OCI-LY3 (cell line): Measurements from ENCODE around the gene OR56A3.

ENCODE experiments used
- H2AFZ ChIP-seq: fragments of 200-600, 300-600 bp; shearing (Covaris generic); 2 replicates; pipeline ENCODE4 v1.6.0; 2014; ENCODE audit warnings: antibody characterized with exemption, low read depth, low read length
- H3K27ac ChIP-seq: fragments of 200-600, 300-600 bp; sonication (generic); 2 replicates; pipeline ENCODE4 v1.5.1; 2014; ENCODE audit warnings: mild to moderate bottlenecking, low read length, moderate library complexity, mixed read lengths
- H3K27me3 ChIP-seq: fragments of 200-600, 300-600 bp; sonication (generic); 2 replicates; pipeline ENCODE4 v1.6.1; 2014; ENCODE audit warnings: low read depth, low read length, mixed read lengths
- H3K36me3 ChIP-seq: fragments of 200-600, 300-600 bp; sonication (generic); replicated peaks from 2 replicates; pipeline ENCODE3; 2014; ENCODE audit warnings: low read depth, low read length, mixed read lengths
- H3K4me1 ChIP-seq: fragments of 300-600, 200-600 bp; sonication (generic); 2 replicates; pipeline ENCODE4 v1.6.1; 2014; ENCODE audit warnings: low read length, mixed read lengths
- H3K4me2 ChIP-seq: fragments of 200-600, 300-600 bp; sonication (generic); 2 replicates; pipeline ENCODE4 v1.6.1; 2014; ENCODE audit warnings: low read length, mixed read lengths
- H3K4me3 ChIP-seq: fragments of 300-600, 200-600 bp; sonication (generic); 2 replicates; pipeline ENCODE4 v1.5.1; 2014; ENCODE audit warnings: antibody characterized with exemption, mild to moderate bottlenecking, low read length, moderate library complexity
- H3K79me2 ChIP-seq: fragments of 300-600, 200-600 bp; shearing (Covaris generic); 2 replicates; pipeline ENCODE4 v1.6.1; 2014; ENCODE audit warnings: mild to moderate bottlenecking, low read length, mixed read lengths
- H3K9ac ChIP-seq: fragments of 300-600, 200-600 bp; shearing (Covaris generic); 2 replicates; pipeline ENCODE4 v1.6.0; 2014; ENCODE audit warnings: mild to moderate bottlenecking, low read length, moderate library complexity
- H3K9me3 ChIP-seq: fragments of 200-600, 300-600 bp; shearing (Covaris generic); 2 replicates; pipeline ENCODE4 v1.6.1; 2014; ENCODE audit warnings: low read length, mixed read lengths; ENCODE audit not compliant: insufficient read depth
- H4K20me1 ChIP-seq: fragments of 200-600, 300-600 bp; sonication (generic); 2 replicates; pipeline ENCODE4 v1.6.1; 2016; ENCODE audit warnings: low read length, mixed read lengths; ENCODE audit not compliant: insufficient read depth
- EZH2phosphoT487 ChIP-seq: fragments of 200-600 bp; shearing (Covaris generic); IDR thresholded peaks from 2 replicates; pipeline ENCODE4 v1.6.1; 2018; ENCODE audit warnings: antibody characterized with exemption, mixed run types, low read depth
- TF ChIP-seq, protein P1 (sequence below): fragments of 200-600, 300-600 bp; sonication (generic); IDR thresholded peaks from 2 replicates; pipeline ENCODE4 v1.5.1; 2014; ENCODE audit warnings: antibody characterized with exemption, low read length, low read depth

The OR56A3 gene

DNA sequence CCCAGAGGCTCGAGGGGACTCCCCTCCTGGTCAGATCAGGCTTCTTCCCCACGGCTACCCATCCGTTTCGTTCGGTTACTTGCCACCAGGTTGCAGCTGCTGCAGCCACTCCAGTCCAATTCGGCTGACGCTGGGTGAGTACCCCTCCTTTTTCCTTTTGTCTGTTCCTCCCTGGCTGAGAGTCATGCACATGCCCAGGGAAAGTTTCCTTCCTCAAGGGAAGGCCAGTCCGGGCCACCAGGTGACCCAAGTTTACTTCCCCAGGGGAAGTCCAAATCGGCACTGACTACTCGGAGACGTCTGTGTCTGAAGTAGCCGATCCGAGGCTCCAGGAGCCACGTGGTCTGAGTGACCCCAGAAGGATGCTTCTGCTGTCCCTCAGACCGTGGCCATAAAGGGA, 13.2 kb upstream of the OR56A3 start:
- Histone ChIP-seq H3K9ac (no peak overlapping the region), H3K4me3 (no peak overlapping the region), H3K27ac (no peak overlapping the region), H3K9me3 (0 out of 2 replicates have a peak, but pooled peaks cover 2% of the 10 kb centered on the region), H4K20me1 (no peaks in the 10 kb centered on the region), H3K27me3 (no peaks in the 10 kb centered on the region), H2AFZ (no peak overlapping the region), H3K79me2 (no peaks in the 10 kb centered on the region), H3K4me1 (no peaks in the 10 kb centered on the region; the same call in 1 of the 2 replicates), H3K36me3 (peaks cover 2% of the 10 kb centered on the region), H3K4me2 (no peak overlapping the region)
- no peak for TF ChIP-seq EZH2phosphoT487
- TF ChIP-seq, protein P1, sequence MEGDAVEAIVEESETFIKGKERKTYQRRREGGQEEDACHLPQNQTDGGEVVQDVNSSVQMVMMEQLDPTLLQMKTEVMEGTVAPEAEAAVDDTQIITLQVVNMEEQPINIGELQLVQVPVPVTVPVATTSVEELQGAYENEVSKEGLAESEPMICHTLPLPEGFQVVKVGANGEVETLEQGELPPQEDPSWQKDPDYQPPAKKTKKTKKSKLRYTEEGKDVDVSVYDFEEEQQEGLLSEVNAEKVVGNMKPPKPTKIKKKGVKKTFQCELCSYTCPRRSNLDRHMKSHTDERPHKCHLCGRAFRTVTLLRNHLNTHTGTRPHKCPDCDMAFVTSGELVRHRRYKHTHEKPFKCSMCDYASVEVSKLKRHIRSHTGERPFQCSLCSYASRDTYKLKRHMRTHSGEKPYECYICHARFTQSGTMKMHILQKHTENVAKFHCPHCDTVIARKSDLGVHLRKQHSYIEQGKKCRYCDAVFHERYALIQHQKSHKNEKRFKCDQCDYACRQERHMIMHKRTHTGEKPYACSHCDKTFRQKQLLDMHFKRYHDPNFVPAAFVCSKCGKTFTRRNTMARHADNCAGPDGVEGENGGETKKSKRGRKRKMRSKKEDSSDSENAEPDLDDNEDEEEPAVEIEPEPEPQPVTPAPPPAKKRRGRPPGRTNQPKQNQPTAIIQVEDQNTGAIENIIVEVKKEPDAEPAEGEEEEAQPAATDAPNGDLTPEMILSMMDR, result no peak

DNA sequence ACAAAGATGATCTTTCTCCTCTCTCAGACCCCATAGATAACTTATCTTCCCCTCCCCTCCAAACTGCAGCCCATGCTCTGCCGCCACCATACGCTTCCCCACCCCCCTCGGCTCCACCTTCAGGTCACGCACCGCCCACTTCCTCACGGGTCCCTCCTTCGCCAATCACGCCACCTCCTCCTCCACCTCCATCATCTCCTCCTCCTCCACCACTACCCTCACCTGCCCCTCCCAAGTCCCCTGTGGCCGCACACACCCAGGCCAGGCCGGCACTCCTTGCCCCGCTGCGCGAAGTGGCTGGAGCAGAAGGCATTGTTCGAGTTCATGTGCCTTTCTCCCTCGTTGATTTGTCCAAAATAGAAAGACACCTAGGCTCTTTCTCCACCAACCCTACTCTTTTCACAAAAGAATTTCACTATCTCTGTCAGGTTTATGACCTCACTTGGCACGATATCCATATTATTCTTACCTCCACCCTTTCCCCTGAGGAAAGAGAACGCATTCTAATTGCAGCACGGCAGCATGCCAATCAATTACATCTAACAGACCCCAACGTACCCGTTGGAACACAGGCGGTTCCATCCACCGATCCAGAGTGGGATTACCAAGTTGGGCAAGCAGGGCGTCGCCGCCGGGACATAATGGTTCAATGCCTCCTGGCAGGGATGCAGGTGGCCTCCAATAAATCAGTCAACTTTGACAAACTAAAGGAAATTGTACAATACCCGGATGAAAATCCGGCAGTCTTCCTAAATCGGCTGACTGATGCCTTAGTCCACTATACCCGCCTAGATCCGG, 12.3 kb upstream of the OR56A3 start:
- Histone ChIP-seq H3K4me1 (no peaks in the 10 kb centered on the region), H3K27ac (no peak overlapping the region), H2AFZ (no peak overlapping the region), H3K4me2 (no peak overlapping the region), H3K9me3 (no peaks in the 10 kb centered on the region), H3K27me3 (no peaks in the 10 kb centered on the region), H4K20me1 (no peaks in the 10 kb centered on the region), H3K36me3 (no peaks in the 10 kb centered on the region), H3K9ac (no peak overlapping the region), H3K4me3 (no peak overlapping the region), H3K79me2 (no peaks in the 10 kb centered on the region)
- no peak for TF ChIP-seq EZH2phosphoT487
- TF ChIP-seq, protein P1, result no peak

DNA sequence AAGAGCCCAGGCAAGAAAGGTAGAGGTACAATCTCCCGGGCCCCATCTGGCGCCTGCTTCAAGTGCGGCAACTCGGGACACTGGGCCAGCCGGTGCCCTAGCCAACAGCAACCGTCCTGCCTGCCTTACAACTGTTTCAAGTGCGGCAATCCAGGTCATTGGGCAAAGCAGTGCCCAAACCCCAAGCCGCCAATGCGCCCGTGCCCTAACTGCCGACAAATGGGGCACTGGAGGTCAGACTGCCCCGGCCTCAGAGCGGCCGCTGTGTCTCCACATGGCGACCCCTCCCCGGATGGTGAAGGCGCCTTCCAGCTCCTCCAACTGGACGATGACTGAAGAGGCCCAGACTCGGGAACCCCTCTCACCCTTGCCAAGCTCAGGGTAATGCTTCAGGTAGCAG, 11.4 kb upstream of the OR56A3 start:
- Histone ChIP-seq H3K9me3 (no peaks in the 10 kb centered on the region), H3K9ac (no peak overlapping the region), H4K20me1 (no peaks in the 10 kb centered on the region), H3K4me3 (no peak overlapping the region), H3K36me3 (no peaks in the 10 kb centered on the region), H3K4me1 (no peaks in the 10 kb centered on the region), H3K27ac (no peak overlapping the region), H3K4me2 (no peak overlapping the region), H3K27me3 (no peaks in the 10 kb centered on the region), H3K79me2 (no peaks in the 10 kb centered on the region), H2AFZ (no peak overlapping the region)
- TF ChIP-seq, protein P1, result no peak
- no peak for TF ChIP-seq EZH2phosphoT487

DNA sequence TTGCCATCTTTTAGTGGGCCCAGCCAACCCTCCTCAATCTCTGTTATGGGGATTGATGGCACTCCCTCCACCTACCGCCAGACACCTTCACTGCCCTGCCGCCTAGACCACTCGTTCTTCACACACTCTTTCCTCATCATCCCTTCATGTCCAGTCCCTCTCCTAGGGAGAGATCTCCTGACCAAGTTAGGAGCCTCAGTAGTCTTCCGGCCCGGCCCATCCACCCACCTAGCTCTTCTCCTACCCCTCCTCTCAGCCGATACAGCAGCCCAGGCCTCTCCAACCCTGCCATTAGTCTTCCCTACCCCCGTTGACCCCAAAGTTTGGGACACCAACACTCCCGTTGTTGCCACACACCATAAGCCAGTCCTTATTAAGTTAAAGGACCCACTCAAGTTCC, 11.0 kb upstream of the OR56A3 start:
- Histone ChIP-seq H3K9ac (no peak overlapping the region), H3K4me3 (no peak overlapping the region), H3K36me3 (no peaks in the 10 kb centered on the region), H3K4me2 (no peak overlapping the region), H3K27ac (no peak overlapping the region), H4K20me1 (no peaks in the 10 kb centered on the region), H3K27me3 (no peaks in the 10 kb centered on the region), H3K9me3 (no peaks in the 10 kb centered on the region), H3K79me2 (no peaks in the 10 kb centered on the region), H3K4me1 (no peaks in the 10 kb centered on the region), H2AFZ (no peak overlapping the region)
- TF ChIP-seq, protein P1, result no peak
- TF ChIP-seq EZH2phosphoT487, result no peak
